ENCODE measurements around the gene ACSL5. TPM values are rescaled to one million over a fixed set of nuclear protein-coding genes. Genes with fewer than 3 reads are reported as not detected.

The ACSL5 gene
- polyA plus RNA-seq, 1 donor (not counting 4 experiments of a cell fraction or from before 2014, with no cell fraction given) = 0.04 TPM

GRCh38 chr10:112442063-112442462, 68.1 kb downstream of the ACSL5 start:
- DNase-seq (ENCODE audit: low read depth, low spot score) (no peak), FAIRE-seq (no peak)
- dilution Hi-C loops (cut with MboI; ENCODE audit: extremely low pct_ligation_motif_present, low sequenced_read_pairs) = no loop called here
- no peak overlapping the region for H3K9ac ChIP-seq (ENCODE audit: control insufficient read depth, extremely low read depth, insufficient read depth, low read length)
- peaks cover 10 to 18% of the 10 kb centered on the region in 2 experiments for H3K36me3 ChIP-seq (ENCODE audit: control insufficient read depth in 2 of 2, extremely low read depth in 1 of 2, insufficient read depth in 2 of 2, low read length in 2 of 2)
- TF ChIP-seq EZH2 (IDR thresholded peaks at IDR 0.05; ENCODE audit: low read length) (no peak), CTCF (optimal IDR thresholded peaks at IDR 0.05 in 1 of 3, IDR thresholded peaks at IDR 0.05 in 1 of 3, conservative IDR thresholded peaks at IDR 0.05 in 1 of 3; ENCODE audit: extremely low read depth in 1 of 3, insufficient read depth in 2 of 3, low read length in 3 of 3) (no peak)
- H3K27me3 ChIP-seq (ENCODE audit: control insufficient read depth, extremely low read depth, insufficient read depth, low read length) = no peaks in the 10 kb centered on the region
- no peak overlapping the region for H3K4me3 ChIP-seq (ENCODE audit: control insufficient read depth in 2 of 3, extremely low read depth in 1 of 3, insufficient read depth in 2 of 3, low read depth in 1 of 3, low read length in 3 of 3)
- no peaks in the 10 kb centered on the region for H3K9me1 ChIP-seq (ENCODE audit: control insufficient read depth, extremely low read depth, insufficient read depth, low read length)
- no peaks in the 10 kb centered on the region for H3K9me3 ChIP-seq (ENCODE audit: control insufficient read depth, low read depth, low read length)
- H3K4me1 ChIP-seq (ENCODE audit: control insufficient read depth, extremely low read depth, insufficient read depth, low read length) = peaks cover 10% of the 10 kb centered on the region
- H4K20me1 ChIP-seq (ENCODE audit: control insufficient read depth, extremely low read depth, insufficient read depth, low read length) = no peaks in the 10 kb centered on the region
- H2AFZ ChIP-seq (ENCODE audit: control insufficient read depth, low read length) = no peak overlapping the region
- H3K4me2 ChIP-seq (ENCODE audit: control insufficient read depth, extremely low read depth, insufficient read depth, low read depth, low read length) = no peak overlapping the region
- H3K79me2 ChIP-seq (ENCODE audit: control insufficient read depth, insufficient read depth, low read length) = peaks cover 28% of the 10 kb centered on the region
- no peak overlapping the region for H3K27ac ChIP-seq (ENCODE audit: control insufficient read depth, insufficient read depth, low read length)

- dilution Hi-C loops (cut with MboI; ENCODE audit: extremely low pct_ligation_motif_present, low sequenced_read_pairs) = no loop called here
- peaks cover 17% of the 10 kb centered on the region for H3K4me1 ChIP-seq (ENCODE audit: control insufficient read depth, extremely low read depth, insufficient read depth, low read length)
- no peaks in the 10 kb centered on the region for H4K20me1 ChIP-seq (ENCODE audit: control insufficient read depth, extremely low read depth, insufficient read depth, low read length)
- H3K36me3 ChIP-seq (ENCODE audit: control insufficient read depth in 2 of 2, extremely low read depth in 1 of 2, insufficient read depth in 2 of 2, low read length in 2 of 2) = peaks cover 0 to 2% of the 10 kb centered on the region in 2 experiments
- peak overlapping the region; percentile 95 for H3K4me2 ChIP-seq (ENCODE audit: control insufficient read depth, extremely low read depth, insufficient read depth, low read depth, low read length)
- no peaks in the 10 kb centered on the region for H3K27me3 ChIP-seq (ENCODE audit: control insufficient read depth, extremely low read depth, insufficient read depth, low read length)
- FAIRE-seq (peak; percentile 17), DNase-seq (ENCODE audit: low read depth, low spot score) (no peak)
- peak overlapping the region; percentile 90 for H3K27ac ChIP-seq (ENCODE audit: control insufficient read depth, insufficient read depth, low read length)
- H3K79me2 ChIP-seq (ENCODE audit: control insufficient read depth, insufficient read depth, low read length) = peaks cover 59% of the 10 kb centered on the region
- H3K9me3 ChIP-seq (ENCODE audit: control insufficient read depth, low read depth, low read length) = no peaks in the 10 kb centered on the region
- H3K4me3 ChIP-seq (ENCODE audit: control insufficient read depth in 2 of 3, extremely low read depth in 1 of 3, insufficient read depth in 2 of 3, low read depth in 1 of 3, low read length in 3 of 3) = peak overlapping the region; percentile 86 to 99 (median 98)
- H2AFZ ChIP-seq (ENCODE audit: control insufficient read depth, low read length) = peak overlapping the region; percentile 93
- H3K9me1 ChIP-seq (ENCODE audit: control insufficient read depth, extremely low read depth, insufficient read depth, low read length) = no peaks in the 10 kb centered on the region
- TF ChIP-seq EZH2 (IDR thresholded peaks at IDR 0.05; ENCODE audit: low read length) (no peak), CTCF (optimal IDR thresholded peaks at IDR 0.05 in 1 of 3, IDR thresholded peaks at IDR 0.05 in 1 of 3, conservative IDR thresholded peaks at IDR 0.05 in 1 of 3; ENCODE audit: extremely low read depth in 1 of 3, insufficient read depth in 2 of 3, low read length in 3 of 3) (no peak)
- peak overlapping the region; percentile 97 for H3K9ac ChIP-seq (ENCODE audit: control insufficient read depth, extremely low read depth, insufficient read depth, low read length)
These were observed 72.3 kb downstream of the ACSL5 start for GRCh38 chr10:112446055-112446854.

All from keratinocyte (primary cell).